HEK293 (cell line): Measurements from ENCODE around the gene RASSF5.

Source experiments
- CTCF ChIA-PET: fragments of 350-600 bp; formaldehyde crosslinking; extraction: SDS; loops from one replicate; lab custom pipeline; 2021; ENCODE audit warnings: antibody characterized with exemption; lab: Yijun Ruan, JAX
- POLR2A ChIA-PET: fragments of 300-600 bp; formaldehyde crosslinking; extraction: SDS; loops from one replicate; lab custom pipeline; 2020; ENCODE audit warnings: antibody characterized with exemption, inconsistent platforms; lab: Yijun Ruan, JAX
- H3K27ac ChIP-seq: fragments of 200-500 bp; sonication (Bioruptor generic); 2 replicates; pipeline ENCODE4 v1.5.1; 2014; ENCODE audit warnings: low read depth, low read length, control low read depth, inconsistent platforms; ENCODE audit errors: extremely low read depth
- H3K36me3 ChIP-seq, 2 experiments: fragments of 200-500 bp in 1 of 2; sonication (Bioruptor generic) in 1 of 2; 1 replicate in 1 of 2; 2 replicates in 1 of 2; pipeline ENCODE4 v1.5.1; 2014 to 2017; ENCODE audit warnings: inconsistent platforms in 2 of 2, low read length in 2 of 2; ENCODE audit not compliant: control insufficient read depth in 2 of 2, insufficient read depth in 1 of 2
- H3K4me1 ChIP-seq: fragments of 200-500 bp; sonication (Bioruptor generic); 2 replicates; pipeline ENCODE4 v1.5.1; 2014; ENCODE audit warnings: mild to moderate bottlenecking, low read length, inconsistent platforms; ENCODE audit not compliant: control insufficient read depth, insufficient read depth
- H3K4me3 ChIP-seq: 2 replicates; pipeline ENCODE4 v1.5.1; 2011; ENCODE audit warnings: low read depth, mild to moderate bottlenecking, control low read depth, low read length, moderate library complexity
- H3K9me3 ChIP-seq: fragments of 200-500 bp; sonication (Bioruptor generic); 2 replicates; pipeline ENCODE4 v1.5.1; 2014; ENCODE audit warnings: low read depth, low read length, inconsistent platforms; ENCODE audit not compliant: control insufficient read depth, insufficient read depth
- KLF8 ChIP-seq: fragments of 450-650 bp; formaldehyde crosslinking; IDR thresholded peaks from 2 replicates; pipeline ENCODE4 v1.5.1; 2016; ENCODE audit warnings: missing biosample characterization, missing genetic modification characterization
- REPIN1 ChIP-seq: fragments of 450-650 bp; formaldehyde crosslinking; IDR thresholded peaks from 2 replicates; pipeline ENCODE4 v1.5.1; 2017; ENCODE audit warnings: missing biosample characterization, missing genetic modification characterization, low read depth
- SCRT1 ChIP-seq: fragments of 450-650 bp; formaldehyde crosslinking; IDR thresholded peaks from 2 replicates; pipeline ENCODE4 v1.5.1; 2016; ENCODE audit warnings: missing biosample characterization, missing genetic modification characterization, borderline replicate concordance
- WT1 ChIP-seq: fragments of 450-650 bp; formaldehyde crosslinking; IDR thresholded peaks from 2 replicates; pipeline ENCODE4 v1.5.1; 2016; ENCODE audit warnings: missing biosample characterization, missing genetic modification characterization
- ZNF148 ChIP-seq: fragments of 450-650 bp; formaldehyde crosslinking; IDR thresholded peaks from 2 replicates; pipeline ENCODE4 v1.5.0; 2017; ENCODE audit warnings: missing biosample characterization, missing genetic modification characterization, borderline replicate concordance
- ZNF214 ChIP-seq: fragments of 450-650 bp; formaldehyde crosslinking; IDR thresholded peaks from 2 replicates; pipeline ENCODE4 v1.5.1; 2017; ENCODE audit warnings: missing biosample characterization, mild to moderate bottlenecking, missing genetic modification characterization, borderline replicate concordance
- ZNF292 ChIP-seq: fragments of 450-650 bp; formaldehyde crosslinking; IDR thresholded peaks from 2 replicates; pipeline ENCODE4 v1.5.1; 2016; ENCODE audit warnings: low read depth, missing biosample characterization, missing genetic modification characterization, borderline replicate concordance
- ZNF488 ChIP-seq: fragments of 450-650 bp; formaldehyde crosslinking; IDR thresholded peaks from 2 replicates; pipeline ENCODE4 v1.5.1; 2016; ENCODE audit warnings: missing biosample characterization, missing genetic modification characterization
- ZNF510 ChIP-seq: fragments of 450-650 bp; formaldehyde crosslinking; IDR thresholded peaks from 2 replicates; pipeline ENCODE4 v1.5.1; 2018; ENCODE audit warnings: mild to moderate bottlenecking, missing genetic modification characterization, missing biosample characterization; ENCODE audit not compliant: insufficient replicate concordance
- ZNF555 ChIP-seq: fragments of 450-650 bp; formaldehyde crosslinking; conservative IDR thresholded peaks from 2 replicates; pipeline ENCODE4 v1.5.1; 2017; ENCODE audit warnings: missing biosample characterization, mild to moderate bottlenecking, missing genetic modification characterization, inconsistent platforms
- ZNF596 ChIP-seq: fragments of 450-650 bp; IDR thresholded peaks from 2 replicates; pipeline ENCODE4 v1.5.0; 2018; ENCODE audit warnings: missing biosample characterization, mild to moderate bottlenecking, missing genetic modification characterization, moderate library complexity
- ZNF629 ChIP-seq: fragments of 450-650 bp; formaldehyde crosslinking; IDR thresholded peaks from 2 replicates; pipeline ENCODE4 v1.5.1; 2017; ENCODE audit warnings: missing biosample characterization, missing genetic modification characterization
- ZNF654 ChIP-seq: fragments of 450-650 bp; formaldehyde crosslinking; IDR thresholded peaks from 2 replicates; pipeline ENCODE4 v1.5.1; 2016; ENCODE audit warnings: low read depth, missing biosample characterization, missing genetic modification characterization
- ZNF792 ChIP-seq: fragments of 450-650 bp; formaldehyde crosslinking; IDR thresholded peaks from 2 replicates; pipeline ENCODE4 v1.5.1; 2016; ENCODE audit warnings: missing biosample characterization, missing genetic modification characterization
- ZSCAN23 ChIP-seq: fragments of 450-650 bp; formaldehyde crosslinking; IDR thresholded peaks from 2 replicates; pipeline ENCODE4 v1.5.1; 2016; ENCODE audit warnings: missing biosample characterization, missing genetic modification characterization
- ZSCAN5A ChIP-seq: fragments of 450-650 bp; formaldehyde crosslinking; IDR thresholded peaks from 2 replicates; pipeline ENCODE4 v1.5.1; 2016; ENCODE audit warnings: missing biosample characterization, missing genetic modification characterization
- TF ChIP-seq, protein P1 (sequence below): fragments of 450-650 bp; formaldehyde crosslinking; IDR thresholded peaks from 2 replicates; pipeline ENCODE4 v1.5.1; 2016; ENCODE audit warnings: missing biosample characterization, missing genetic modification characterization
- TF ChIP-seq, protein P2 (sequence below): fragments of 450-650 bp; formaldehyde crosslinking; IDR thresholded peaks from 2 replicates; pipeline ENCODE4 v1.5.1; 2016; ENCODE audit warnings: missing biosample characterization, missing genetic modification characterization
- TF ChIP-seq, protein P3 (sequence below): fragments of 450-650 bp; formaldehyde crosslinking; IDR thresholded peaks from 2 replicates; pipeline ENCODE4 v1.5.1; 2016; ENCODE audit warnings: missing biosample characterization, missing genetic modification characterization

The RASSF5 gene

GRCh38 chr1:206600527-206600926 lies 93.2 kb downstream of the RASSF5 start:
- H3K4me1 ChIP-seq, result no peaks in the 10 kb centered on the region
- H3K9me3 ChIP-seq, result no peaks in the 10 kb centered on the region
- peaks cover 11 to 92% of the 10 kb centered on the region in 2 experiments; a peak in 2 of 3 replicates for H3K36me3 ChIP-seq
- no peak overlapping the region for H3K27ac ChIP-seq
- ChIA-PET POLR2A (no interaction called here), CTCF (interaction anchor here (1.4 to 2.6 kb wide), 5 partner anchors 9 to 405 kb away, joined by 3 to 8 read pairs (median 5); no protein-coding TSS in a partner anchor)
- TF ChIP-seq ZNF596 (tag by site-specific recombination) (no peak), ZNF792 (no peak), REPIN1 (tag by site-specific recombination) (no peak), ZNF510 (tag by site-specific recombination) (no peak), ZNF488 (no peak), ZNF292 (no peak), ZNF214 (tag by site-specific recombination) (no peak)
- H3K4me3 ChIP-seq, result no peak overlapping the region

DNA sequence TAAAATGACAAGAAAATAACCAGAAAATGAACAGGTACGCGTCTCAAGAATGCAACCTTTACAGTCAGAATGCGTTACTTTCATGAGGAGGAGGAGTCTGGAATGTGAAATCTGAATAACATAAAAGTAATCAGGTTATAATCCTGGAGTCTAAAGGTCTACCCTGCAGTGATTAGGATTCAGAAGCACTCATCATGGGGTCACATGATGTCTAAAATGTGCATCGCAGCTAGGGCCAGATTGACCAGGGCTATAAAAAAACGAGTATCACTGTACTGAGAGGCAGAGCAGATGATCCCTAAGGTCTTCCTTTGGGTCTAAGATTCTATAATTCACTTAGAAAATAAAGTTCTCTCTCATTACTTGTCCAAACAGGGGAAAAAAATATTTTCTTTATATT lies 97.5 kb downstream of the RASSF5 start:
- H3K27ac ChIP-seq, result no peak overlapping the region
- CTCF ChIA-PET, result no interaction called here
- POLR2A ChIA-PET, result no interaction called here
- no peak overlapping the region for H3K4me3 ChIP-seq
- TF ChIP-seq ZNF654 (tag by site-specific recombination) (no peak), ZNF555 (no peak), ZNF148 (tag by site-specific recombination) (no peak), ZSCAN5A (tag by site-specific recombination) (no peak), WT1 (tag by site-specific recombination) (no peak), ZSCAN23 (tag by site-specific recombination) (no peak), KLF8 (tag by site-specific recombination) (no peak), SCRT1 (tag by site-specific recombination) (no peak), ZNF629 (tag by site-specific recombination) (no peak)
- TF ChIP-seq, protein P1, sequence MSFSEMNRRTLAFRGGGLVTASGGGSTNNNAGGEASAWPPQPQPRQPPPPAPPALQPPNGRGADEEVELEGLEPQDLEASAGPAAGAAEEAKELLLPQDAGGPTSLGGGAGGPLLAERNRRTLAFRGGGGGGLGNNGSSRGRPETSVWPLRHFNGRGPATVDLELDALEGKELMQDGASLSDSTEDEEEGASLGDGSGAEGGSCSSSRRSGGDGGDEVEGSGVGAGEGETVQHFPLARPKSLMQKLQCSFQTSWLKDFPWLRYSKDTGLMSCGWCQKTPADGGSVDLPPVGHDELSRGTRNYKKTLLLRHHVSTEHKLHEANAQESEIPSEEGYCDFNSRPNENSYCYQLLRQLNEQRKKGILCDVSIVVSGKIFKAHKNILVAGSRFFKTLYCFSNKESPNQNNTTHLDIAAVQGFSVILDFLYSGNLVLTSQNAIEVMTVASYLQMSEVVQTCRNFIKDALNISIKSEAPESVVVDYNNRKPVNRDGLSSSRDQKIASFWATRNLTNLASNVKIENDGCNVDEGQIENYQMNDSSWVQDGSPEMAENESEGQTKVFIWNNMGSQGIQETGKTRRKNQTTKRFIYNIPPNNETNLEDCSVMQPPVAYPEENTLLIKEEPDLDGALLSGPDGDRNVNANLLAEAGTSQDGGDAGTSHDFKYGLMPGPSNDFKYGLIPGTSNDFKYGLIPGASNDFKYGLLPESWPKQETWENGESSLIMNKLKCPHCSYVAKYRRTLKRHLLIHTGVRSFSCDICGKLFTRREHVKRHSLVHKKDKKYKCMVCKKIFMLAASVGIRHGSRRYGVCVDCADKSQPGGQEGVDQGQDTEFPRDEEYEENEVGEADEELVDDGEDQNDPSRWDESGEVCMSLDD, result no peak
- TF ChIP-seq, protein P2, sequence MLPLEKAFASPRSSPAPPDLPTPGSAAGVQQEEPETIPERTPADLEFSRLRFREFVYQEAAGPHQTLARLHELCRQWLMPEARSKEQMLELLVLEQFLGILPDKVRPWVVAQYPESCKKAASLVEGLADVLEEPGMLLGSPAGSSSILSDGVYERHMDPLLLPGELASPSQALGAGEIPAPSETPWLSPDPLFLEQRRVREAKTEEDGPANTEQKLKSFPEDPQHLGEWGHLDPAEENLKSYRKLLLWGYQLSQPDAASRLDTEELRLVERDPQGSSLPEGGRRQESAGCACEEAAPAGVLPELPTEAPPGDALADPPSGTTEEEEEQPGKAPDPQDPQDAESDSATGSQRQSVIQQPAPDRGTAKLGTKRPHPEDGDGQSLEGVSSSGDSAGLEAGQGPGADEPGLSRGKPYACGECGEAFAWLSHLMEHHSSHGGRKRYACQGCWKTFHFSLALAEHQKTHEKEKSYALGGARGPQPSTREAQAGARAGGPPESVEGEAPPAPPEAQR, result no peak
- TF ChIP-seq, protein P3, sequence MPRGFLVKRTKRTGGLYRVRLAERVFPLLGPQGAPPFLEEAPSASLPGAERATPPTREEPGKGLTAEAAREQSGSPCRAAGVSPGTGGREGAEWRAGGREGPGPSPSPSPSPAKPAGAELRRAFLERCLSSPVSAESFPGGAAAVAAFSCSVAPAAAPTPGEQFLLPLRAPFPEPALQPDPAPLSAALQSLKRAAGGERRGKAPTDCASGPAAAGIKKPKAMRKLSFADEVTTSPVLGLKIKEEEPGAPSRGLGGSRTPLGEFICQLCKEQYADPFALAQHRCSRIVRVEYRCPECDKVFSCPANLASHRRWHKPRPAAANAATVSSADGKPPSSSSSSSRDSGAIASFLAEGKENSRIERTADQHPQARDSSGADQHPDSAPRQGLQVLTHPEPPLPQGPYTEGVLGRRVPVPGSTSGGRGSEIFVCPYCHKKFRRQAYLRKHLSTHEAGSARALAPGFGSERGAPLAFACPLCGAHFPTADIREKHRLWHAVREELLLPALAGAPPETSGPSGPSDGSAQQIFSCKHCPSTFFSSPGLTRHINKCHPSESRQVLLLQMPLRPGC (tag by site-specific recombination), result no peak
- TF ChIP-seq, all 188 proteins: peak for 0
- H3K4me1 ChIP-seq, result no peaks in the 10 kb centered on the region
- H3K9me3 ChIP-seq, result no peaks in the 10 kb centered on the region
- peaks cover 11 to 86% of the 10 kb centered on the region in 2 experiments for H3K36me3 ChIP-seq
